ENCODE measurements around the gene NAGS.

- TF ChIP-seq CTCF (IDR thresholded peaks at IDR 0.05; ENCODE audit: low read depth, low read length) (no peak), EZH2phosphoT487 (IDR thresholded peaks at IDR 0.05; ENCODE audit: low read depth) (no peak)
These were observed 3.5 kb upstream of the NAGS start for GRCh38 chr17:44000871-44001460.

Measured in OCI-LY3 (cell line).